Fibroblast of lung (primary cell): Measurements from ENCODE around the gene DIS3L.

Experiments used
- EZH2 ChIP-seq: IDR thresholded peaks from 2 replicates; pipeline ENCODE4 v1.5.1; 2012; ENCODE audit warnings: low read length, control low read depth, mild to moderate bottlenecking; ENCODE audit errors: missing control alignments
- TF ChIP-seq, protein P1 (sequence below), 2 donors: IDR thresholded peaks in 1 of 2; conservative IDR thresholded peaks in 1 of 2; 1 replicate in 1 of 2; 2 replicates in 1 of 2; pipeline ENCODE4 v1.5.1; 2011 to 2012; ENCODE audit warnings: low read length in 2 of 2, control low read depth in 1 of 2, inconsistent platforms in 1 of 2, low read depth in 1 of 2, mild to moderate bottlenecking in 1 of 2

DNA sequence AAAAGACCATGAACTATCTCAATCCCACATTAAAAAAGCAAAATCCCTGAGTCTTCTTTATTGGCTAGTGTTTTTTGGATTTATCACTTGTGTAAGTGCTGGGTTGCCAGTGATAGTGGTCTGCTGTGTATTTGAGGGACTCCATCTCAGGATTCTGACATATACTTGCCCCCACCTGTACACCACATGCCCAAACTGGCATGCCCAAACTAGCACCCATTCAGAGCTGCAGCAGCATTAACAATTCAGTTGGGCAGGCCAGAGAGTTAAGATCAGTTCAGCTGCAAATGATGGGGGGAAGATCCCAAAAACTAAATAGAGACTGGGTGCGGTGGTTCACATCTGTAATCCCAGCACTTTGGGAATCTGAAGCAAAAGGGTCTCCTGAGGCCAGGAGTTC, 69.4 kb downstream of the DIS3L start:
- TF ChIP-seq, protein P1, sequence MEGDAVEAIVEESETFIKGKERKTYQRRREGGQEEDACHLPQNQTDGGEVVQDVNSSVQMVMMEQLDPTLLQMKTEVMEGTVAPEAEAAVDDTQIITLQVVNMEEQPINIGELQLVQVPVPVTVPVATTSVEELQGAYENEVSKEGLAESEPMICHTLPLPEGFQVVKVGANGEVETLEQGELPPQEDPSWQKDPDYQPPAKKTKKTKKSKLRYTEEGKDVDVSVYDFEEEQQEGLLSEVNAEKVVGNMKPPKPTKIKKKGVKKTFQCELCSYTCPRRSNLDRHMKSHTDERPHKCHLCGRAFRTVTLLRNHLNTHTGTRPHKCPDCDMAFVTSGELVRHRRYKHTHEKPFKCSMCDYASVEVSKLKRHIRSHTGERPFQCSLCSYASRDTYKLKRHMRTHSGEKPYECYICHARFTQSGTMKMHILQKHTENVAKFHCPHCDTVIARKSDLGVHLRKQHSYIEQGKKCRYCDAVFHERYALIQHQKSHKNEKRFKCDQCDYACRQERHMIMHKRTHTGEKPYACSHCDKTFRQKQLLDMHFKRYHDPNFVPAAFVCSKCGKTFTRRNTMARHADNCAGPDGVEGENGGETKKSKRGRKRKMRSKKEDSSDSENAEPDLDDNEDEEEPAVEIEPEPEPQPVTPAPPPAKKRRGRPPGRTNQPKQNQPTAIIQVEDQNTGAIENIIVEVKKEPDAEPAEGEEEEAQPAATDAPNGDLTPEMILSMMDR (conservative IDR thresholded peaks at IDR 0.05 in 1 of 2, IDR thresholded peaks at IDR 0.05 in 1 of 2; ENCODE audit: low read depth in 1 of 2, low read length in 2 of 2): no peak
- no peak for TF ChIP-seq EZH2
